NOMO-1 (cell line): ENCODE results near the gene SPDYE16.
"Not testable (repeated sequence)": the region's sequence is repeated elsewhere in the genome, so short reads cannot be mapped to it uniquely, and the experiment has no call there.

ENCODE experiments used
- DNase-seq, 2 experiments: peaks; one replicate each; lab custom pipeline; 2025; ENCODE audit not compliant: unreplicated experiment in 2 of 2; lab: John Stamatoyannopoulos, UW

The SPDYE16 gene

GRCh38 chr7:76543197-76543596 lies at the start of gene SPDYE16:
Gene SPDYE16 (minus strand): TSS chr7:76543297. CDS start chr7:76541459, 1,838 bp downstream.
- not testable (repeated sequence) for DNase-seq

- peak in 1 of 2 experiments; percentile 64 for DNase-seq
Observed at GRCh38 chr7:76592694-76593093, 49.6 kb upstream of the SPDYE16 start.

GRCh38 chr7:76591602-76592304 lies 48.7 kb upstream of the SPDYE16 start:
- not testable (repeated sequence) for DNase-seq

- DNase-seq = not testable (repeated sequence)
Observed at GRCh38 chr7:76591033-76591432, 47.9 kb upstream of the SPDYE16 start.

GRCh38 chr7:76588586-76588985 lies 45.5 kb upstream of the SPDYE16 start:
- peak in 1 of 2 experiments; percentile 39 for DNase-seq

GRCh38 chr7:76586585-76587315 lies 43.7 kb upstream of the SPDYE16 start:
- not testable (repeated sequence) for DNase-seq

- not testable (repeated sequence) for DNase-seq
Observed at GRCh38 chr7:76583636-76584281, 40.7 kb upstream of the SPDYE16 start.

- DNase-seq = peak in 1 of 2 experiments; percentile 43
Observed at GRCh38 chr7:76582848-76583631, 39.9 kb upstream of the SPDYE16 start.

- DNase-seq = not testable (repeated sequence)
Observed at GRCh38 chr7:76575919-76576655, 33.0 kb upstream of the SPDYE16 start.

- DNase-seq = not testable (repeated sequence)
Observed at GRCh38 chr7:76575431-76575830, 32.3 kb upstream of the SPDYE16 start.

GRCh38 chr7:76572296-76572695 lies 29.2 kb upstream of the SPDYE16 start:
- not testable (repeated sequence) for DNase-seq

GRCh38 chr7:76570324-76570775 lies 27.3 kb upstream of the SPDYE16 start:
- peak; percentile 92 to 98 for DNase-seq

GRCh38 chr7:76568742-76569141 lies 25.6 kb upstream of the SPDYE16 start:
- not testable (repeated sequence) for DNase-seq

GRCh38 chr7:76567753-76568152 lies 24.7 kb upstream of the SPDYE16 start:
- DNase-seq = not testable (repeated sequence)

GRCh38 chr7:76567311-76567710 lies 24.2 kb upstream of the SPDYE16 start:
- not testable (repeated sequence) for DNase-seq

GRCh38 chr7:76565001-76565400 lies 21.9 kb upstream of the SPDYE16 start:
- DNase-seq = not testable (repeated sequence)

- DNase-seq = not testable (repeated sequence)
Observed at GRCh38 chr7:76561342-76561741, 18.2 kb upstream of the SPDYE16 start.

- DNase-seq = not testable (repeated sequence)
Observed at GRCh38 chr7:76560157-76560556, 17.1 kb upstream of the SPDYE16 start.

GRCh38 chr7:76559685-76560084 lies 16.6 kb upstream of the SPDYE16 start:
- not testable (repeated sequence) for DNase-seq

GRCh38 chr7:76551992-76552391 lies 8.9 kb upstream of the SPDYE16 start:
- not testable (repeated sequence) for DNase-seq
